Measurements from ENCODE around the gene GABRR1.

GRCh38 chr6:89184344-89184743 lies 32.8 kb downstream of the GABRR1 start:
- TF ChIP-seq CTCF (IDR thresholded peaks at IDR 0.05; ENCODE audit: insufficient read depth, low read depth, low read length) (no peak), EZH2 (IDR thresholded peaks at IDR 0.05; ENCODE audit: insufficient read depth, low read length) (no peak)

Measured in astrocyte (in vitro differentiated cells and primary cell).